Lower leg skin (tissue), 4 donors: ENCODE data around the gene CNEP1R1. TPM values are rescaled to one million over a fixed set of nuclear protein-coding genes. Genes with fewer than 3 reads are reported as not detected.

Experiments
- DNase-seq, 2 donors: peaks; one replicate each; pipeline ENCODE4 v3.0.0-alpha.2; 2019; ENCODE audit warnings: low spot score in 2 of 2
- H3K4me3 ChIP-seq: fragments of 200-600 bp; sonication (generic); 2 replicates; pipeline ENCODE4 v1.5.1; 2017; ENCODE audit warnings: mild to moderate bottlenecking, low read depth; ENCODE audit not compliant: poor library complexity, severe bottlenecking
- POLR2A ChIP-seq, 2 donors: fragments of 450-650 bp; IDR thresholded peaks; one replicate each; pipeline ENCODE4 v1.6.1; 2016 to 2017; ENCODE audit warnings: antibody characterized with exemption in 2 of 2, mild to moderate bottlenecking in 1 of 2, moderate library complexity in 1 of 2
- WGBS, 2 donors: methylation state at CpG; one replicate each; pipeline ENCODE4 v1.1.5; 2018; 5-methylcytosine and 5-hydroxymethylcytosine counted together
- intact Hi-C: fragments of 100-400 bp; cut with DNase I; formaldehyde crosslinking; loops from one replicate; pipeline ENCODE4 v1.15.0; 2023; ENCODE audit warnings: low total_unique reads
- total RNA-seq, 4 donors: library from RNA; depleted of rRNA; stranded (reverse); fragments of >200 nt; gene quantifications; one replicate each; pipeline ENCODE4 v1.1.0, GENCODE V29; 2016
- TF ChIP-seq, protein P1 (sequence below), 3 donors: fragments of 450-650 bp; IDR thresholded peaks; one replicate each; pipeline ENCODE4 v1.5.1; 2016; ENCODE audit warnings: antibody characterized with exemption in 3 of 3, mild to moderate bottlenecking in 3 of 3, moderate library complexity in 2 of 3

Gene CNEP1R1
- total RNA-seq, 4 donors from 2014 or later: 10.3 to 18.9 (median 17.5) TPM

DNA sequence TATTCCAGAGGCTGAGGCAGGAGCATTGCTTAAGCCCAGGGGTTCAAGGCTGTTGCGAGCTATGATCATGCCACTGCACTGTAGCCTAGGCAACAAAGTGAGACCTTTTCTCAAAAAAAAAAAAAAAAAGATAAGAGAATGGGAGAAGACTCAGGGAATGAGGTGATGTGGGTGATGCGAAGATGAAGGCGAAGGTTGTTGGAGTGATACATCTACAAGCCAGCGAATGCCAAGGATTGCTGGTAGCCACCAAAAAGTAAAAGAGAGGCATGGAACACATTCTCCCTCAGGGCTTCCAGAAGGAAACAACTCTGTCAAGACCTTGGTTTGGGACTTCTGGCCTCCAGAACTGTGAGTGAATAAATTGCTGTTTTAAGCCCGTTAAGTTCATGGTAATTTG, 26.0 kb upstream of the CNEP1R1 start:
- intact Hi-C loops: no loop called here
- WGBS, 2 donors: 92 to 93% methylated on average over 5 of the region's 5 CpGs
- no peak overlapping the region for H3K4me3 ChIP-seq
- TF ChIP-seq, protein P1, sequence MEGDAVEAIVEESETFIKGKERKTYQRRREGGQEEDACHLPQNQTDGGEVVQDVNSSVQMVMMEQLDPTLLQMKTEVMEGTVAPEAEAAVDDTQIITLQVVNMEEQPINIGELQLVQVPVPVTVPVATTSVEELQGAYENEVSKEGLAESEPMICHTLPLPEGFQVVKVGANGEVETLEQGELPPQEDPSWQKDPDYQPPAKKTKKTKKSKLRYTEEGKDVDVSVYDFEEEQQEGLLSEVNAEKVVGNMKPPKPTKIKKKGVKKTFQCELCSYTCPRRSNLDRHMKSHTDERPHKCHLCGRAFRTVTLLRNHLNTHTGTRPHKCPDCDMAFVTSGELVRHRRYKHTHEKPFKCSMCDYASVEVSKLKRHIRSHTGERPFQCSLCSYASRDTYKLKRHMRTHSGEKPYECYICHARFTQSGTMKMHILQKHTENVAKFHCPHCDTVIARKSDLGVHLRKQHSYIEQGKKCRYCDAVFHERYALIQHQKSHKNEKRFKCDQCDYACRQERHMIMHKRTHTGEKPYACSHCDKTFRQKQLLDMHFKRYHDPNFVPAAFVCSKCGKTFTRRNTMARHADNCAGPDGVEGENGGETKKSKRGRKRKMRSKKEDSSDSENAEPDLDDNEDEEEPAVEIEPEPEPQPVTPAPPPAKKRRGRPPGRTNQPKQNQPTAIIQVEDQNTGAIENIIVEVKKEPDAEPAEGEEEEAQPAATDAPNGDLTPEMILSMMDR (IDR thresholded peaks at IDR 0.05): no peak
- no peak for TF ChIP-seq POLR2A (IDR thresholded peaks at IDR 0.05)
- no peak for DNase-seq

DNA sequence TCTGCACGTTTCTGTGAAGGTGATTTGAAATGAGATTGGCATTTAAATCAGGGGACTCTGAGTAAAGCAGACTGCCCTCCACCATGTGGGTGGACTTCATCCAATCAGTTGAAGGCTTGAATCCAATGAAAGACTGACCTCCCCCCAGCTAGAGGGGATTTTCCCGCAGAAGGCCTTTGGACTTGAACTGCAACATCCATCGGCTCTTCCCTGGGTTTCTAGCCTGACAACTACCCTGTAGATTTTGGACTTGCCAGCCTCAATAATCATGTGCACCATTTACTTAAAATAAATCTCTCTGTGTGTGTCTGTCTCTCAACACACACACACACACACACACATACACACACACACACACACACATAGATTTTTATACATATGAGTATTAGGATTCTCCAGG, 23.9 kb upstream of the CNEP1R1 start:
- 72 to 88% methylated on average over 3 of the region's 3 CpGs for WGBS, 2 donors
- TF ChIP-seq, protein P1 (IDR thresholded peaks at IDR 0.05): no peak
- TF ChIP-seq POLR2A (IDR thresholded peaks at IDR 0.05): no peak
- H3K4me3 ChIP-seq: no peak overlapping the region
- intact Hi-C loops: no loop called here
- DNase-seq: no peak

DNA sequence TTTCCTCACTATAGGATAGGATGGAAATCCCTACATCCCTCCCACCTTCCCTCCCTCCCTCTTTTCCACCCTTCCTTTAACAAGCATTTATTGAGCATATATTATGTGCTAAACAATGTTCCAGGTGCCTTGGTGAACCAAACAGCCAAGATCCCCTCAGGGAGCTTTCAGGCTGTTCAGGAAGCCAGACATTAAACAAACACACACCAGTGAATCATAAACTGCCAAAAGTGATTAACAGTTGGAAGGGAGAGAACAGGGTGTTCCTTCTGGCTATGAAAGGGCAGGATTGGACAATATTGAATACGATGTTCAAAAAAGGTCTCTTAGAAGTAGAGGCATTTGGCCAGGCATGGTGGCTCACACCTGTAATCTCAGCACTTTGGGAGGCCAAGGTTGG, 22.8 kb upstream of the CNEP1R1 start:
- WGBS, 2 donors: 33 to 50% methylated on average over 1 of the region's 1 CpG
- intact Hi-C loops: no loop called here
- DNase-seq: no peak
- TF ChIP-seq POLR2A (IDR thresholded peaks at IDR 0.05): no peak
- no peak overlapping the region for H3K4me3 ChIP-seq

GRCh38 chr16:50004239-50004638, 20.8 kb upstream of the CNEP1R1 start:
- no peak overlapping the region for H3K4me3 ChIP-seq
- 86% methylated on average over 4 of the region's 4 CpGs for WGBS, 2 donors
- intact Hi-C loops: no loop called here
- TF ChIP-seq POLR2A (IDR thresholded peaks at IDR 0.05): no peak
- TF ChIP-seq, protein P1 (IDR thresholded peaks at IDR 0.05): no peak
- DNase-seq: no peak

- DNase-seq: no peak
- intact Hi-C loops: no loop called here
- WGBS, 2 donors: 67 to 79% methylated on average over 2 of the region's 2 CpGs
Observed at GRCh38 chr16:50006964-50007363, 18.1 kb upstream of the CNEP1R1 start.

GRCh38 chr16:50007744-50008143, 17.3 kb upstream of the CNEP1R1 start:
- H3K4me3 ChIP-seq: no peak overlapping the region
- no peak for TF ChIP-seq POLR2A (IDR thresholded peaks at IDR 0.05)
- TF ChIP-seq, protein P1 (IDR thresholded peaks at IDR 0.05): no peak
- no peak for DNase-seq
- 97 to 98% methylated on average over 1 of the region's 1 CpG for WGBS, 2 donors
- intact Hi-C loops: no loop called here

More at GRCh38 chr16:50006964-50007363, 18.1 kb upstream of the CNEP1R1 start:
- H3K4me3 ChIP-seq: no peak overlapping the region
- TF ChIP-seq, protein P1 (IDR thresholded peaks at IDR 0.05): no peak
- TF ChIP-seq POLR2A (IDR thresholded peaks at IDR 0.05): no peak
